OCI-LY3 (cell line): ENCODE results near the gene SALL2.

Source experiments
- EZH2phosphoT487 ChIP-seq: fragments of 200-600 bp; shearing (Covaris generic); IDR thresholded peaks from 2 replicates; pipeline ENCODE4 v1.6.1; 2018; ENCODE audit warnings: antibody characterized with exemption, mixed run types, low read depth
- TF ChIP-seq, protein P1 (sequence below): fragments of 200-600, 300-600 bp; sonication (generic); IDR thresholded peaks from 2 replicates; pipeline ENCODE4 v1.5.1; 2014; ENCODE audit warnings: antibody characterized with exemption, low read length, low read depth

GRCh38 chr14:21476523-21476924 lies 49.6 kb downstream of the SALL2 start:
- TF ChIP-seq, protein P1, sequence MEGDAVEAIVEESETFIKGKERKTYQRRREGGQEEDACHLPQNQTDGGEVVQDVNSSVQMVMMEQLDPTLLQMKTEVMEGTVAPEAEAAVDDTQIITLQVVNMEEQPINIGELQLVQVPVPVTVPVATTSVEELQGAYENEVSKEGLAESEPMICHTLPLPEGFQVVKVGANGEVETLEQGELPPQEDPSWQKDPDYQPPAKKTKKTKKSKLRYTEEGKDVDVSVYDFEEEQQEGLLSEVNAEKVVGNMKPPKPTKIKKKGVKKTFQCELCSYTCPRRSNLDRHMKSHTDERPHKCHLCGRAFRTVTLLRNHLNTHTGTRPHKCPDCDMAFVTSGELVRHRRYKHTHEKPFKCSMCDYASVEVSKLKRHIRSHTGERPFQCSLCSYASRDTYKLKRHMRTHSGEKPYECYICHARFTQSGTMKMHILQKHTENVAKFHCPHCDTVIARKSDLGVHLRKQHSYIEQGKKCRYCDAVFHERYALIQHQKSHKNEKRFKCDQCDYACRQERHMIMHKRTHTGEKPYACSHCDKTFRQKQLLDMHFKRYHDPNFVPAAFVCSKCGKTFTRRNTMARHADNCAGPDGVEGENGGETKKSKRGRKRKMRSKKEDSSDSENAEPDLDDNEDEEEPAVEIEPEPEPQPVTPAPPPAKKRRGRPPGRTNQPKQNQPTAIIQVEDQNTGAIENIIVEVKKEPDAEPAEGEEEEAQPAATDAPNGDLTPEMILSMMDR = no peak
- no peak for TF ChIP-seq EZH2phosphoT487
